GM21619 (cell line): ENCODE results near the gene WSCD2.
A peak's percentile ranks its signal among the peaks of the same experiment; 100 is the strongest.

Experiments
- ATAC-seq: cut with Tn5 transposase; IDR thresholded peaks from one replicate; pipeline ENCODE4 v1.9.1; 2021; ENCODE audit not compliant: unreplicated experiment

Gene WSCD2

GRCh38 chr12:108297895-108298760 is 169.0 kb downstream of the WSCD2 start:
- ATAC-seq, result peak; percentile 66

GRCh38 chr12:108298761-108299275 is 169.7 kb downstream of the WSCD2 start:
- ATAC-seq, result no peak

- no peak for ATAC-seq
Measured at GRCh38 chr12:108299516-108299915, 170.4 kb downstream of the WSCD2 start.
